H1 (cell line): ENCODE measurements around the gene TBC1D10A. TPM values are rescaled to one million over a fixed set of nuclear protein-coding genes. Genes with fewer than 3 reads are reported as not detected.
A peak's percentile ranks its signal among the peaks of the same experiment; 100 is the strongest.

Experiments
- ASH2L ChIP-seq: fragments of 200-600, 300-600 bp; sonication (generic); IDR thresholded peaks from one replicate; pipeline ENCODE4 v1.7.1; 2017; ENCODE audit warnings: low read length
- ATF2 ChIP-seq: IDR thresholded peaks from 2 replicates; pipeline ENCODE4 v1.6.1; 2012; ENCODE audit warnings: low read length, inconsistent platforms
- ATF3 ChIP-seq: IDR thresholded peaks from 2 replicates; pipeline ENCODE4 v1.6.1; 2011; ENCODE audit warnings: low read depth, mild to moderate bottlenecking, low read length; ENCODE audit not compliant: insufficient read depth
- BCL11A ChIP-seq, 2 experiments: IDR thresholded peaks; one replicate each; pipeline ENCODE4 v1.6.1; 2011; ENCODE audit warnings: low read depth in 2 of 2, low read length in 2 of 2, mild to moderate bottlenecking in 2 of 2
- BRCA1 ChIP-seq: IDR thresholded peaks from 2 replicates; pipeline ENCODE4 v1.6.1; 2012; ENCODE audit warnings: low read depth, low read length, improper control_type of control experiment
- CBX8 ChIP-seq: fragments of 300-800, 300-1000 bp; sonication (generic); IDR thresholded peaks from 2 replicates; pipeline ENCODE4 v1.7.1; 2016; ENCODE audit warnings: low read depth, low read length, borderline replicate concordance
- CHD2 ChIP-seq: IDR thresholded peaks from 2 replicates; pipeline ENCODE4 v1.6.1; 2012; ENCODE audit warnings: low read length, improper control_type of control experiment
- CREB1 ChIP-seq: IDR thresholded peaks from 2 replicates; pipeline ENCODE4 v1.6.1; 2012; ENCODE audit warnings: inconsistent platforms
- E2F6 ChIP-seq: IDR thresholded peaks from 2 replicates; pipeline ENCODE4 v1.6.1; 2012; ENCODE audit warnings: inconsistent platforms
- HDAC2 ChIP-seq, 2 experiments: fragments of 300-600 bp in 1 of 2; sonication (generic) in 1 of 2; IDR thresholded peaks; 2 replicates each; pipeline ENCODE4 v1.6.1; 2011 to 2012; ENCODE audit warnings: low read depth in 2 of 2, low read length in 2 of 2, mild to moderate bottlenecking in 2 of 2, moderate library complexity in 2 of 2, borderline replicate concordance in 1 of 2, inconsistent platforms in 1 of 2
- KDM4A ChIP-seq: IDR thresholded peaks from one replicate; pipeline ENCODE4 v1.7.1; 2012; ENCODE audit warnings: low read depth, mild to moderate bottlenecking, moderate library complexity, low read length, inconsistent platforms; ENCODE audit not compliant: severe bottlenecking
- KDM5A ChIP-seq: fragments of 200-600 bp; IDR thresholded peaks from 2 replicates; pipeline ENCODE4 v1.7.1; 2012; ENCODE audit warnings: mild to moderate bottlenecking, low read length, inconsistent platforms, mixed read lengths
- MAFK ChIP-seq: IDR thresholded peaks from 2 replicates; pipeline ENCODE4 v1.6.1; 2012; ENCODE audit warnings: low read depth, mild to moderate bottlenecking, improper control_type of control experiment, low read length
- NRF1 ChIP-seq: IDR thresholded peaks from 2 replicates; pipeline ENCODE4 v1.6.1; 2011; ENCODE audit warnings: mild to moderate bottlenecking, low read depth, low read length, improper control_type of control experiment
- RBBP5 ChIP-seq: IDR thresholded peaks from 2 replicates; pipeline ENCODE4 v1.7.1; 2012; ENCODE audit warnings: low read depth, mild to moderate bottlenecking, inconsistent platforms, low read length, moderate library complexity, borderline replicate concordance
- RFX5 ChIP-seq: IDR thresholded peaks from 2 replicates; pipeline ENCODE4 v1.6.1; 2011; ENCODE audit warnings: low read depth, low read length, improper control_type of control experiment, borderline replicate concordance
- SIX5 ChIP-seq: IDR thresholded peaks from 2 replicates; pipeline ENCODE4 v1.6.1; 2011; ENCODE audit warnings: mild to moderate bottlenecking, low read depth, low read length
- TAF1 ChIP-seq: IDR thresholded peaks from 2 replicates; pipeline ENCODE4 v1.6.1; 2011; ENCODE audit warnings: mild to moderate bottlenecking, low read depth, low read length
- YY1 ChIP-seq: IDR thresholded peaks from 2 replicates; pipeline ENCODE4 v1.6.1; 2011; ENCODE audit warnings: low read depth, mild to moderate bottlenecking, low read length
- ZNF274 ChIP-seq: IDR thresholded peaks from 2 replicates; pipeline ENCODE4 v1.7.0; 2012; ENCODE audit warnings: low read length, borderline replicate concordance; ENCODE audit errors: extremely low read depth
- polyA plus RNA-seq, 7 experiments: library from polyadenylated mRNA; depleted of rRNA in 3 of 7; stranded (reverse) in 5 of 7; unstranded in 2 of 7; fragments of >200 nt in 5 of 7; fragments of 200-250 nt in 2 of 7; gene quantifications; 1 replicate in 5 of 7; 2 replicates in 1 of 7; 4 replicates in 1 of 7; pipeline versions ENCODE4 v1.2.1 to v1.2.3, GENCODE V29; 2011 to 2013; ENCODE audit warnings: missing spikeins in 2 of 7, mixed read lengths in 2 of 7
- total RNA-seq: library from RNA; stranded (reverse); fragmentation: NEBNext Ultra II Directional; extraction: Animal tissue kit (Norgen Biotek cat#: 25700); gene quantifications from 2 replicates; pipeline ENCODE4 v1.2.1, GENCODE V29; 2021
- TF ChIP-seq, protein P1 (sequence below): IDR thresholded peaks from 2 replicates; pipeline ENCODE4 v1.6.1; 2012; ENCODE audit warnings: inconsistent platforms

Gene TBC1D10A
- total and polyA plus RNA-seq, 2 of the 8 experiments (the other 6 are each of a cell fraction or from before 2014, with no cell fraction given), result 5.4 to 7.0 TPM

DNA sequence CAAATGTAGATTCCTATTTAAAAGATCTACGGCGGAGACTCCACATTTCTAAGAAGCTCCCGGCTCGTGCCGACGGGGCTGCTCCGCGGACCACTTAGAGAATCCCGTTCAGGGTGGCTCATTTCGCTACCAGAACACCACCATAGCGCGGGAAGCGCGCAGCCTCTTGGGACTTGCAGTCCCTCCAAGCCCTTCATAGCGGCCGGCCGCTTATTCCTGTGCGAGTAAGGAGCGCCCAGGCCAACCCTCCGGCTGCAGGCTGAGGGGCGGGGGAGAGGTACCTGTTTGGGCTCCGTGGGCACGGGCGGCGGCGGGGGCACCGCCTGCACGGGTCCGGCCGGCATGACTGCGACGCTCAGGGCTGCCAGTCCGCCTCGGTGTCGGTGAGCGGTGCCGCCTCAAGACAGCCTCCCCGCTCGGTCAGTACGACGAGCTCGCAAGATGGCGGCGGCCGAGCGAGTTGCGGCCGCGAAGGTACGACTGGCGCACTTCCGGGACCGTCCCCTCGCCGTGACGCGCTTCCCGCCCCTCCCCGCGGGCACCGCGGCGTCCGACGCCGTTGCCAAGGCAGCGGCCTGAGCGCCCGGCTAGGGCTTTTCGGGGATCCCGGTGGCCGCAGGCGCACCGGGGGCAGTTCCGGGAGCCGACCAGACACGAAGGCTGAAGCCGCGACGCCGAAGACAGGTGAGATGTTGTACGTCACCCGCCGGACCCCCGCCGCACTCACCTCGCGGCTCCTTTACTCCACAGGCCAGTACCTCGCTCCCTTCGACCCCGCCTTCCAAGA, 29.9 kb upstream of the TBC1D10A start, which contains the start of the genes CCDC157 and SF3A1 (continued):
- TF ChIP-seq NRF1 (no peak), ATF3 (peak; percentile 68; the same call in 1 of the 2 replicates), TAF1 (peak; percentile 89), ZNF274 (no peak), CHD2 (peak; percentile 79), MAFK (no peak), BRCA1 (peak; percentile 64), KDM5A (peak; percentile 51; the same call in 1 of the 2 replicates), CREB1 (peak; percentile 97), ASH2L (peak; percentile 90), RBBP5 (peak; percentile 93), ATF2 (no peak), KDM4A (peak; percentile 97), BCL11A (IDR thresholded peaks at IDR 0.05; ENCODE audit: low read depth in 2 of 2, low read length in 2 of 2) (no peak), CBX8 (no peak), SIX5 (peak; percentile 21; the same call in 1 of the 2 replicates), YY1 (peak; percentile 97), RFX5 (no peak), HDAC2 (IDR thresholded peaks at IDR 0.05; ENCODE audit: borderline replicate concordance in 1 of 2, low read depth in 2 of 2, low read length in 2 of 2) (peak in 1 of 2 experiments; percentile 90; a peak in 2 of 4 replicates), E2F6 (peak; percentile 55; the same call in 1 of the 2 replicates)
- TF ChIP-seq, protein P1, sequence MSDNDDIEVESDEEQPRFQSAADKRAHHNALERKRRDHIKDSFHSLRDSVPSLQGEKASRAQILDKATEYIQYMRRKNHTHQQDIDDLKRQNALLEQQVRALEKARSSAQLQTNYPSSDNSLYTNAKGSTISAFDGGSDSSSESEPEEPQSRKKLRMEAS, result peak; percentile 50
